Keratinocyte (primary cell): ENCODE results near the gene ADARB2. TPM values are rescaled to one million over a fixed set of nuclear protein-coding genes. Genes with fewer than 3 reads are reported as not detected.

Experiments used
- DNase-seq: peaks from one replicate; pipeline ENCODE4 v3.0.0-alpha.2; 2011; ENCODE audit warnings: low read depth, missing footprints, low spot score
- FAIRE-seq: peaks from 2 replicates; lab custom pipeline; 2011; peaks lifted over from hg19 to GRCh38; lab: Jason Lieb, UNC
- H2AFZ ChIP-seq: 2 replicates; pipeline ENCODE4 v1.6.0; 2012; ENCODE audit warnings: low read length, control low read depth, inconsistent platforms; ENCODE audit not compliant: control insufficient read depth
- H3K27ac ChIP-seq: 2 replicates; pipeline ENCODE4 v1.5.1; 2011; ENCODE audit warnings: low read length; ENCODE audit not compliant: control insufficient read depth, insufficient read depth
- H3K27me3 ChIP-seq: 3 replicates; pipeline ENCODE4 v1.6.0; 2011; ENCODE audit warnings: low read length; ENCODE audit not compliant: control insufficient read depth, insufficient read depth; ENCODE audit errors: extremely low read depth
- H3K36me3 ChIP-seq, 2 experiments: 2 replicates in 1 of 2; 3 replicates in 1 of 2; pipeline ENCODE4 v1.5.1; 2011; ENCODE audit warnings: low read length in 2 of 2, mild to moderate bottlenecking in 1 of 2; ENCODE audit not compliant: control insufficient read depth in 2 of 2, insufficient read depth in 2 of 2; ENCODE audit errors: extremely low read depth in 1 of 2
- H3K4me1 ChIP-seq: 3 replicates; pipeline ENCODE4 v1.5.1; 2011; ENCODE audit warnings: low read length; ENCODE audit not compliant: control insufficient read depth, insufficient read depth; ENCODE audit errors: extremely low read depth
- H3K4me2 ChIP-seq: 3 replicates; pipeline ENCODE4 v1.6.0; 2011; ENCODE audit warnings: low read depth, low read length; ENCODE audit not compliant: control insufficient read depth, insufficient read depth; ENCODE audit errors: extremely low read depth
- H3K4me3 ChIP-seq, 3 experiments: fragments of 200-600 bp in 1 of 3; sonication (generic) in 1 of 3; 2 replicates in 2 of 3; 3 replicates in 1 of 3; pipeline ENCODE4 v1.5.1; 2011 to 2016; ENCODE audit warnings: low read length in 3 of 3, mild to moderate bottlenecking in 3 of 3, control low read depth in 2 of 3, inconsistent platforms in 1 of 3, low read depth in 1 of 3, mixed read lengths in 1 of 3, mixed run types in 1 of 3, moderate library complexity in 1 of 3; ENCODE audit not compliant: control insufficient read depth in 2 of 3, insufficient read depth in 2 of 3; ENCODE audit errors: extremely low read depth in 1 of 3
- H3K79me2 ChIP-seq: 2 replicates; pipeline ENCODE4 v1.6.0; 2012; ENCODE audit warnings: low read length; ENCODE audit not compliant: control insufficient read depth, insufficient read depth
- H3K9ac ChIP-seq: 3 replicates; pipeline ENCODE4 v1.6.0; 2011; ENCODE audit warnings: low read length; ENCODE audit not compliant: control insufficient read depth, insufficient read depth; ENCODE audit errors: extremely low read depth
- H3K9me1 ChIP-seq: 3 replicates; pipeline ENCODE4 v1.6.0; 2011; ENCODE audit warnings: low read length; ENCODE audit not compliant: control insufficient read depth, insufficient read depth; ENCODE audit errors: extremely low read depth
- H3K9me3 ChIP-seq: 2 replicates; pipeline ENCODE4 v1.5.1; 2012; ENCODE audit warnings: low read depth, low read length; ENCODE audit not compliant: control insufficient read depth
- H4K20me1 ChIP-seq: 3 replicates; pipeline ENCODE4 v1.6.0; 2011; ENCODE audit warnings: low read length; ENCODE audit not compliant: control insufficient read depth, insufficient read depth; ENCODE audit errors: extremely low read depth
- CTCF ChIP-seq, 3 experiments: IDR thresholded peaks in 1 of 3; conservative IDR thresholded peaks in 1 of 3; optimal IDR thresholded peaks in 1 of 3; 2 replicates in 2 of 3; 3 replicates in 1 of 3; pipeline versions ENCODE3 to v1.5.1; 2011; ENCODE audit warnings: low read length in 3 of 3, mild to moderate bottlenecking in 3 of 3, moderate library complexity in 2 of 3, control low read depth in 1 of 3, inconsistent platforms in 1 of 3; ENCODE audit not compliant: insufficient read depth in 2 of 3; ENCODE audit errors: extremely low read depth in 1 of 3
- EZH2 ChIP-seq: IDR thresholded peaks from one replicate; pipeline ENCODE4 v1.6.1; 2012; ENCODE audit warnings: inconsistent platforms, mild to moderate bottlenecking, low read length, moderate library complexity
- dilution Hi-C: fragments of 300-500 bp; cut with MboI; formaldehyde crosslinking; loops from one replicate; pipeline ENCODE4 v1.7.0; 2020; ENCODE audit warnings: low sequenced_read_pairs; ENCODE audit not compliant: extremely low pct_ligation_motif_present
- polyA plus RNA-seq, 5 experiments: library from polyadenylated mRNA; depleted of rRNA in 3 of 5; stranded (reverse) in 3 of 5; stranded (forward) in 1 of 5; unstranded in 1 of 5; fragments of >200 nt; gene quantifications; 1 replicate in 1 of 5; 2 replicates in 3 of 5; 3 replicates in 1 of 5; pipeline versions ENCODE4 v1.2.1 to v1.2.3, GENCODE V29; 2011 to 2012; ENCODE audit warnings: missing spikeins in 2 of 5, low read depth in 1 of 5, low replicate concordance in 1 of 5

ADARB2 gene
- polyA plus RNA-seq, 1 donor (not counting 4 experiments of a cell fraction or from before 2014, with no cell fraction given) = not detected

GRCh38 chr10:1476455-1476803 lies 260.9 kb downstream of the ADARB2 start:
- dilution Hi-C loops = no loop called here
- Histone ChIP-seq H3K9ac (no peak overlapping the region), H3K27ac (no peak overlapping the region), H3K9me3 (peaks cover 11% of the 10 kb centered on the region), H3K9me1 (no peaks in the 10 kb centered on the region), H3K79me2 (no peaks in the 10 kb centered on the region), H3K36me3 (no peaks in the 10 kb centered on the region), H3K4me2 (no peak overlapping the region), H3K27me3 (no peaks in the 10 kb centered on the region), H3K4me1 (no peaks in the 10 kb centered on the region), H2AFZ (no peak overlapping the region), H4K20me1 (no peaks in the 10 kb centered on the region), H3K4me3 (no peak overlapping the region)
- no peak for FAIRE-seq
- TF ChIP-seq EZH2 = no peak
- no peak for TF ChIP-seq CTCF (optimal IDR thresholded peaks at IDR 0.05 in 1 of 3, IDR thresholded peaks at IDR 0.05 in 1 of 3, conservative IDR thresholded peaks at IDR 0.05 in 1 of 3; ENCODE audit: extremely low read depth in 1 of 3, insufficient read depth in 2 of 3, low read length in 3 of 3)
- DNase-seq = no peak

GRCh38 chr10:1475771-1476454 lies 261.4 kb downstream of the ADARB2 start:
- DNase-seq (no peak), FAIRE-seq (no peak)
- Histone ChIP-seq H3K27me3 (no peaks in the 10 kb centered on the region), H3K36me3 (no peaks in the 10 kb centered on the region), H3K9me1 (no peaks in the 10 kb centered on the region), H3K4me3 (no peak overlapping the region), H3K9me3 (peaks cover 11% of the 10 kb centered on the region), H3K4me1 (no peaks in the 10 kb centered on the region), H3K79me2 (no peaks in the 10 kb centered on the region), H3K9ac (no peak overlapping the region), H2AFZ (no peak overlapping the region), H3K4me2 (no peak overlapping the region), H3K27ac (no peak overlapping the region), H4K20me1 (no peaks in the 10 kb centered on the region)
- TF ChIP-seq CTCF (optimal IDR thresholded peaks at IDR 0.05 in 1 of 3, IDR thresholded peaks at IDR 0.05 in 1 of 3, conservative IDR thresholded peaks at IDR 0.05 in 1 of 3; ENCODE audit: extremely low read depth in 1 of 3, insufficient read depth in 2 of 3, low read length in 3 of 3) = no peak
- no peak for TF ChIP-seq EZH2
- dilution Hi-C loops = no loop called here
